ENCODE data around the gene CCDC141. TPM values are rescaled to one million over a fixed set of nuclear protein-coding genes. Genes with fewer than 3 reads are reported as not detected.
"Not testable (repeated sequence)": the region's sequence is repeated elsewhere in the genome, so short reads cannot be mapped to it uniquely, and the experiment has no call there.

Gene CCDC141
- total RNA-seq, 1 donor: not detected

DNA sequence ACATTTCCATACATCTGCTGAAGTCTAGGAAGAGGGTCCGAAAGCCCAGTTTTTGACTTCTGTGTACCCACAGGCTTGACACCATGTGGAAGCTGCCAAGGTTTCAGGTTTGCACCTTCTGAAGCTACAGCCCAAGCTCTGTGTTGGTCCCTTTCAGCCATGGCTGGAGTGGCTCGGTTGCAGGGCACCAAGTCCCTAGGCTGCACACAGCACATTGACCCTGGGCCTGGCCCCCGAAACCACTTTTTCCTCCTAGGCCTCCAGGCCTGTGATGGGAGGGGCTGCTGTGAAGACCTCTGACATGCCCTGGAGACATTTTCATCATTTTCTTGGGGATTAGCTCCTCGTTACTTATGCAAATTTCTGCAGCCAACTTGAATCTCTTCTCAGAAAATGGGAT lies 55.7 kb downstream of the CCDC141 start:
- no peaks in the 10 kb centered on the region for H3K79me2 ChIP-seq (ENCODE audit: insufficient read depth, low read length)
- TF ChIP-seq, protein P1, sequence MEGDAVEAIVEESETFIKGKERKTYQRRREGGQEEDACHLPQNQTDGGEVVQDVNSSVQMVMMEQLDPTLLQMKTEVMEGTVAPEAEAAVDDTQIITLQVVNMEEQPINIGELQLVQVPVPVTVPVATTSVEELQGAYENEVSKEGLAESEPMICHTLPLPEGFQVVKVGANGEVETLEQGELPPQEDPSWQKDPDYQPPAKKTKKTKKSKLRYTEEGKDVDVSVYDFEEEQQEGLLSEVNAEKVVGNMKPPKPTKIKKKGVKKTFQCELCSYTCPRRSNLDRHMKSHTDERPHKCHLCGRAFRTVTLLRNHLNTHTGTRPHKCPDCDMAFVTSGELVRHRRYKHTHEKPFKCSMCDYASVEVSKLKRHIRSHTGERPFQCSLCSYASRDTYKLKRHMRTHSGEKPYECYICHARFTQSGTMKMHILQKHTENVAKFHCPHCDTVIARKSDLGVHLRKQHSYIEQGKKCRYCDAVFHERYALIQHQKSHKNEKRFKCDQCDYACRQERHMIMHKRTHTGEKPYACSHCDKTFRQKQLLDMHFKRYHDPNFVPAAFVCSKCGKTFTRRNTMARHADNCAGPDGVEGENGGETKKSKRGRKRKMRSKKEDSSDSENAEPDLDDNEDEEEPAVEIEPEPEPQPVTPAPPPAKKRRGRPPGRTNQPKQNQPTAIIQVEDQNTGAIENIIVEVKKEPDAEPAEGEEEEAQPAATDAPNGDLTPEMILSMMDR (IDR thresholded peaks at IDR 0.05; ENCODE audit: extremely low read depth, low read depth, low read length): no peak
- no peaks in the 10 kb centered on the region for H3K4me1 ChIP-seq (ENCODE audit: insufficient read depth, low read length)
- no peak overlapping the region for H3K4me2 ChIP-seq (ENCODE audit: insufficient read depth, low read length)
- H3K27ac ChIP-seq (ENCODE audit: low read depth, low read length): no peak overlapping the region
- H4K20me1 ChIP-seq (ENCODE audit: insufficient read depth, low read length): no peaks in the 10 kb centered on the region
- no peaks in the 10 kb centered on the region for H3K36me3 ChIP-seq (ENCODE audit: insufficient read depth, low read length)
- no peak for DNase-seq (ENCODE audit: insufficient read length, low spot score, missing footprints)
- no peaks in the 10 kb centered on the region for H3K9me3 ChIP-seq (ENCODE audit: low read depth, low read length)
- H3K27me3 ChIP-seq (ENCODE audit: insufficient read depth, low read length): no peaks in the 10 kb centered on the region
- no peak overlapping the region for H2AFZ ChIP-seq (ENCODE audit: low read length)
- no peak overlapping the region for H3K4me3 ChIP-seq (ENCODE audit: insufficient read depth, low read length)

DNA sequence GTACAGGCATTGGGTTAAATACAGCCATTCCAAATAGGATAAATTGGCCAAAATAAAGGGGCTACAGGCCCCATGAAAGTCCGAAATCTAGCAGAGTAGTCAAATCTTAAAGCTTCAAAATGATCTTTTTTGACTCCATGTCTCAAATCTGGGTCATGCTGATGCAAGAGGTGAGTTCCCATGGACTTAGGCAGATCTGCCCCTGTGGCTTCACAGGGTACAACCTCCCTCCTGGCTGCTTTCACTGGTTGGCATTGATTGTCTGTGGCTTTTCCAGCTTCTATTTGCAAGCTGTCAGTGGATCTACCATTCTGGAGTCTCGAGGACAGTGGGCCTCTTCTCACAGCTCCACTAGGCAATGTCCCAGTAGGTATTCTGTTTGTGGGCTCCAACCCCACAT lies 56.1 kb downstream of the CCDC141 start:
- no peak overlapping the region for H2AFZ ChIP-seq (ENCODE audit: low read length)
- no peak overlapping the region for H3K4me3 ChIP-seq (ENCODE audit: insufficient read depth, low read length)
- no peaks in the 10 kb centered on the region for H3K4me1 ChIP-seq (ENCODE audit: insufficient read depth, low read length)
- H4K20me1 ChIP-seq (ENCODE audit: insufficient read depth, low read length): no peaks in the 10 kb centered on the region
- H3K27ac ChIP-seq (ENCODE audit: low read depth, low read length): no peak overlapping the region
- H3K79me2 ChIP-seq (ENCODE audit: insufficient read depth, low read length): no peaks in the 10 kb centered on the region
- TF ChIP-seq, protein P1 (IDR thresholded peaks at IDR 0.05; ENCODE audit: extremely low read depth, low read depth, low read length): no peak
- no peak for DNase-seq (ENCODE audit: insufficient read length, low spot score, missing footprints)
- H3K4me2 ChIP-seq (ENCODE audit: insufficient read depth, low read length): no peak overlapping the region
- H3K36me3 ChIP-seq (ENCODE audit: insufficient read depth, low read length): no peaks in the 10 kb centered on the region
- H3K27me3 ChIP-seq (ENCODE audit: insufficient read depth, low read length): no peaks in the 10 kb centered on the region
- no peaks in the 10 kb centered on the region for H3K9me3 ChIP-seq (ENCODE audit: low read depth, low read length)

DNA sequence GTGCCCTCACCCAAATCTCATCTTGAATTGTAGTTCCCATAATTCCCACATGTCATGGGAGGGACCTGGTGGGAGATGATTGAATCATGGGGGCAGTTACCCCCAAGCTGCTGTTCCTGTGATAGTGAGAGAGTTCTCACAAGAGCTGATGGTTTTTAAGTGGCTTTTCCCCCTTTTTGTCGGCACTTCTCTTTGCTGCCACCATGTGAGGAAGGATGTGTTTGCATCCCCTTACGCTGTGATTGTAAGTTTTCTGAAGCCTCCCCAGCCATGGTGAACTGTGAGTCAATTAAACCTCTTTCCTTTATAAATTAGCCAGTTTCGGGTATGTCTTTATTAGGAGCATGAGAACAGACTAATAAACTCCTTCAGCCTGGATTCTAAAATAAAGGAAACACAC lies 57.2 kb downstream of the CCDC141 start:
- not testable (repeated sequence) for H2AFZ ChIP-seq (ENCODE audit: low read length); H3K27me3 ChIP-seq (ENCODE audit: insufficient read depth, low read length); H3K27ac ChIP-seq (ENCODE audit: low read depth, low read length); H3K9me3 ChIP-seq (ENCODE audit: low read depth, low read length); H4K20me1 ChIP-seq (ENCODE audit: insufficient read depth, low read length); H3K4me3 ChIP-seq (ENCODE audit: insufficient read depth, low read length); H3K4me1 ChIP-seq (ENCODE audit: insufficient read depth, low read length); H3K4me2 ChIP-seq (ENCODE audit: insufficient read depth, low read length); H3K36me3 ChIP-seq (ENCODE audit: insufficient read depth, low read length); DNase-seq (ENCODE audit: insufficient read length, low spot score, missing footprints); H3K79me2 ChIP-seq (ENCODE audit: insufficient read depth, low read length)
- TF ChIP-seq, protein P1 (IDR thresholded peaks at IDR 0.05; ENCODE audit: extremely low read depth, low read depth, low read length): peak; percentile 17

DNA sequence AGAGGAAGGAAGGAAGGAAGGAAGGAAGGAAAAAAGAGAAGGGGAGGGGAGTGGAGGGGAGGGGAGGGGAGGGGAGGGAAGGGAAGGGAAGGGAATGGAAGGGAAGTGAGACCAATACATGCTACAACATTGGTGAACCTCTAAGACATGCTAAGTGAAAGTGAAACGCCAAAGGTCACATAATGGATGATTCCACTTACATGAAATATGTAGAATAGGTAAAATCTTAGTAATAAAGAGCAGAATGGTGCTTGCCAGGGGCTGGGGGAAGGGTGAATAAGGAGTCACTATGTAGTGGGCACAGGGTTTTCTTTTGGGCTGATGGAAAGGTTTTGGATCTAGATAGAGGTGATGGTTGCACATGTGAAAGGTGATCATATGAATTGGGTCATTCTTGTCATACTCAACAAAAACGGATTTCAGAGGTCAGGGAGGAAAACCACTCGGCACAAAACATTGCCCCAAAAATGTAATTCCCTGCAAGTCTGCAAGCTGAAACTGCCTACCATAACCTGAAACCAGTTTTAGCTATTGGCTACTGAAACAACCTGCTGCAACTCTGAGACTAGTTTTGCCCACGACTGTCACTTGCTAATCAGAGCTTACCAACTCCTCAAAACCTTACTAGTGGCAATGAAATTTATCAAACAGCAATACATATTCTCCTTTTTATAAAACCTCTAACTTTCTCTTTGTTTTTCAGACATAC lies 59.2 kb downstream of the CCDC141 start:
- TF ChIP-seq, protein P1 (IDR thresholded peaks at IDR 0.05; ENCODE audit: extremely low read depth, low read depth, low read length): no peak
- H3K79me2 ChIP-seq (ENCODE audit: insufficient read depth, low read length): no peaks in the 10 kb centered on the region
- no peak overlapping the region for H3K27ac ChIP-seq (ENCODE audit: low read depth, low read length)
- H3K9me3 ChIP-seq (ENCODE audit: low read depth, low read length): no peaks in the 10 kb centered on the region
- no peak for DNase-seq (ENCODE audit: insufficient read length, low spot score, missing footprints)
- no peak overlapping the region for H2AFZ ChIP-seq (ENCODE audit: low read length)
- no peak overlapping the region for H3K4me2 ChIP-seq (ENCODE audit: insufficient read depth, low read length)
- no peaks in the 10 kb centered on the region for H3K27me3 ChIP-seq (ENCODE audit: insufficient read depth, low read length)
- H3K4me3 ChIP-seq (ENCODE audit: insufficient read depth, low read length): no peak overlapping the region
- no peaks in the 10 kb centered on the region for H3K36me3 ChIP-seq (ENCODE audit: insufficient read depth, low read length)
- no peaks in the 10 kb centered on the region for H3K4me1 ChIP-seq (ENCODE audit: insufficient read depth, low read length)
- H4K20me1 ChIP-seq (ENCODE audit: insufficient read depth, low read length): no peaks in the 10 kb centered on the region

DNA sequence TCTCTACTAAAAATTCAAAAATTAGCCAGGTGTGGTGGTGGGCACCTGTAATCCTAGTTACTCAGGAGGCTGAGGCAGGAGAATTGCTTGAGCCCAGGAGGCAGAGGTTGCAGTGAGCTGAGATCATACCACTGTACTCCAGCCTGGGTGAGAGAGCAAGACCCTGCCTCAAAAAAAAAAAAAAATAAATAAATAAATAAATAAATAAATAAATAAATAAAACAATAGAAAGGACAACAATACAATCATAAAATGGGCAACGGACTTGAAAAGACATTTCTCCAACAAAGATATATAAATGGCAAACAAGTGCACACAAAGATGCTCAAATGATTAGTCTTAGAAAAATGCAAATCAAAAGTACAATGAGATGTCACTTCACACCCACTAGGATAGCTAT lies 60.5 kb downstream of the CCDC141 start:
- H3K27ac ChIP-seq (ENCODE audit: low read depth, low read length); H3K4me1 ChIP-seq (ENCODE audit: insufficient read depth, low read length); H3K4me3 ChIP-seq (ENCODE audit: insufficient read depth, low read length); DNase-seq (ENCODE audit: insufficient read length, low spot score, missing footprints); H3K9me3 ChIP-seq (ENCODE audit: low read depth, low read length); H3K36me3 ChIP-seq (ENCODE audit: insufficient read depth, low read length); H3K4me2 ChIP-seq (ENCODE audit: insufficient read depth, low read length); H4K20me1 ChIP-seq (ENCODE audit: insufficient read depth, low read length); H3K79me2 ChIP-seq (ENCODE audit: insufficient read depth, low read length); H3K27me3 ChIP-seq (ENCODE audit: insufficient read depth, low read length); H2AFZ ChIP-seq (ENCODE audit: low read length): not testable (repeated sequence)

DNA sequence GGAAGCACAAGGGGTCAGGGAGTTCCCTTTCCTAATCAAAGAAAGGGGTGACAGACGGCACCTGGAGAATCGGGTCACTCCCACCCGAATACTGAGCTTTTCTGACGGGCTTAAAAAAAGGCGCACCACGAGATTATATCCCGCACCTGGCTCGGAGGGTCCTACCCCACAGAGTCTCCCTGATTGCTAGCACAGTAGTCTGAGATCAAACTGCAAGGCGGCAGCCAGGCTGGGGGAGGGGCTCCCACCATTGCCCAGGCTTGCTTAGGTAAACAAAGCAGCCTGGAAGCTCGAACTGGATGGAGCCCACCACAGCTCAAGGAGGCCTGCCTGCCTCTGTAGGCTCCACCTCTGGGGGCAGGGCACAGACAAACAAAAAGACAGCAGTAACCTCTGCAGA lies 67.3 kb downstream of the CCDC141 start:
- H3K79me2 ChIP-seq (ENCODE audit: insufficient read depth, low read length); H3K27ac ChIP-seq (ENCODE audit: low read depth, low read length); H3K4me3 ChIP-seq (ENCODE audit: insufficient read depth, low read length); DNase-seq (ENCODE audit: insufficient read length, low spot score, missing footprints); H3K27me3 ChIP-seq (ENCODE audit: insufficient read depth, low read length); H3K4me1 ChIP-seq (ENCODE audit: insufficient read depth, low read length); H2AFZ ChIP-seq (ENCODE audit: low read length); H4K20me1 ChIP-seq (ENCODE audit: insufficient read depth, low read length); H3K36me3 ChIP-seq (ENCODE audit: insufficient read depth, low read length); H3K4me2 ChIP-seq (ENCODE audit: insufficient read depth, low read length); H3K9me3 ChIP-seq (ENCODE audit: low read depth, low read length): not testable (repeated sequence)
